ENCODE measurements around the gene MLLT10. TPM values are rescaled to one million over a fixed set of nuclear protein-coding genes. Genes with fewer than 3 reads are reported as not detected.
A peak's percentile ranks its signal among the peaks of the same experiment; 100 is the strongest.

Gene MLLT10
- total and polyA plus RNA-seq, 9 of the 15 experiments (the other 6 are each of a cell fraction or from before 2014, with no cell fraction given): 18.8 to 81.4 (median 64.2) TPM

DNA sequence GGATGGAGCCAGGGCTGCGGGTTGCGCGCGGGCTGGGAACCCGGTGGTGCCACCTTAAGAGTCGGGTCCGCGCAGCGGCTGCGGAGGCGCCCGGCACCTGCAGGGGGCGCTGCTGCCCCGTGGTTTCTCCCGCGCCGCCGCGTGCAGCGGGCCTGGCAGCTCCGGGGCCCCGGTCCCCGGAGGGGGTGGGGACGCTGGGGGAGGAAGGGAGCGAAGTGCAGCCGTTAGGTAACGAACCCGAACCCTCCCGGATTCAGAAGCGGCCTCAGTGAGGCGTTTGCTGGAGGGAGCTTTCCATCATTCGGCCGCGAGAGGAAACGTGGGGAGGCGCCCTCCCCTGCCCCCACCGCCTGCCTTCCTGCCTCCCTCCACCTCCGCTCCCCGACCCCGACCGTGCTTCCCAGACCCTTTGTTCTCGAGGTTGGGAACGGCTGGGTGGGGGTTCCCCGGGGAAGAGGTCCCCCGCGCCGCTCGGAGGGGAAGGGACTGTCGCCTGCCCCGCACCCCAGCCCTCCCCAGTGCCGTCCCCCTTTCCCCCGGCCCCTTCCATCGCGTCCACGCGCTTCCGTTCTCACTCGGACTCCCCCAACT, 38.2 kb upstream of the MLLT10 start (continued):
- TF ChIP-seq ZNF740 (CRISPR knock-in tag; IDR thresholded peaks at IDR 0.05) (peak; percentile 59; the same call in 1 of the 2 replicates), ZNF740 (tag; IDR thresholded peaks at IDR 0.05) (peak in 1 of 2 experiments; percentile 54; a peak in 1 of 4 replicates), TAF1 (IDR thresholded peaks at IDR 0.05; ENCODE audit: control insufficient read depth, extremely low read depth, insufficient read depth, low read length, severe bottlenecking) (peak; percentile 46), MAZ (CRISPR knock-in tag; conservative IDR thresholded peaks at IDR 0.05 in 1 of 2, IDR thresholded peaks at IDR 0.05 in 1 of 2) (peak; percentile 85 to 93), MIER1 (IDR thresholded peaks at IDR 0.05; ENCODE audit: low read depth) (no peak), MEIS2 (IDR thresholded peaks at IDR 0.05; ENCODE audit: partially characterized antibody) (no peak), NUFIP1 (IDR thresholded peaks at IDR 0.05; ENCODE audit: partially characterized antibody) (no peak), YBX1 (IDR thresholded peaks at IDR 0.05) (no peak), ARID2 (IDR thresholded peaks at IDR 0.05) (0 out of 2 replicates have a peak, but pooled peaks have one; percentile 14), RBM17 (IDR thresholded peaks at IDR 0.05; ENCODE audit: borderline replicate concordance, low read depth, low read length) (no peak), MBD2 (IDR thresholded peaks at IDR 0.05; ENCODE audit: borderline replicate concordance, low read depth) (peak; percentile 40; the same call in 1 of the 2 replicates), CHD7 (IDR thresholded peaks at IDR 0.05; ENCODE audit: low read depth, low read length) (no peak), ZNF280A (IDR thresholded peaks at IDR 0.05; ENCODE audit: low read depth, partially characterized antibody) (no peak), CREM (IDR thresholded peaks at IDR 0.05; ENCODE audit: low read depth) (0 out of 2 replicates have a peak, but pooled peaks have one; percentile 4)
